NCI-H345 treated with DMSO at 0.1 percent for 48 hours (cell line): ENCODE measurements around the gene APBA2.

Experiments used
- DNase-seq: peaks from one replicate; lab custom pipeline; 2025; ENCODE audit not compliant: unreplicated experiment; lab: John Stamatoyannopoulos, UW

Gene APBA2

DNA sequence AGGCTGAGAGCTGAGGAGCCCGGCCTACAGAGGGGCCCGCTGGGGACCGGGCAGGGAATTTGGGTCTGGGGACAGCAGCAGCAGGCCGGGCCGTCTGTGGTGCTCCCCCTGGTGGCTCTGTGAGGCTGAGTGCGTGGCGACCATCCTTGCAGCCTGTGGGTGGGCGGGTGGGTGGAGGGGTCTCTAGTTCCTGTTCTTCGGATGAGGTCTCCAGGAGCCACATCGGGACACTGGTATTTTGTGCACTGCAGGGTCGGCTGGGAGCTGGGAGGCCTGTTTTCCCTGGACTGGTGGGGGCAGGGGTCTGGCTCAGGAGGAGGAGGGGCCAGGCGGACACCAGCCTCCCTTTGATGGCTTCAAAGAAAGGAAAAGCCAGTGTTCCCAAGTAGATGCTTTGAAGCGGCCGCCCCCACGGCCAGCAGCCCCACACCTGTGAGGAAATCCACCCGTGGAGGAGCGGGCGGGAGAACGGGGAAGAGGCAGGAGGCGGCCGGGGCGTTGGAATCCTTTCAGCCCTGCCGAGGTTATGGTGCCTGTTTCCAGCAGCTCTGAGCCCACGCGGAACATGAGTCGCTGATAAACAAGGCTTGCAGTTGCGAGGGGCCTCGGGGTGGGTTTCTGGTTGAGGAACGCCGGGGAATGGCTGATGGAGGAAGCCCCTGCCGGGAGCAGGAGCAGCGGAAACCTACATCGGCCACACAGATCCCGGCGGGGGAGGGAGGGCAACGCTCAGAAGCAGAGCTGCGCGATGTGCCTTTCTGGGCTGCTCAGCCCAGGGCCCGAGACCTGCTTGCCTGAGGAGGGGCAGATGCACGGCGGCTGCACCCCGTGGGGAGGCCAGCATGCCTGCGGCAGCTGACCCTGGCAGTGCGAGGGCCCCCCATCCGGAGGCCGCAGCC is 229.6 kb downstream of the APBA2 start:
- no peak for DNase-seq

GRCh38 chr15:29116970-29117700 is 231.4 kb downstream of the APBA2 start:
- DNase-seq: no peak

- no peak for DNase-seq
Measured at GRCh38 chr15:29117778-29118177, 232.0 kb downstream of the APBA2 start.

GRCh38 chr15:29119847-29120246 is 234.1 kb downstream of the APBA2 start:
- no peak for DNase-seq

DNA sequence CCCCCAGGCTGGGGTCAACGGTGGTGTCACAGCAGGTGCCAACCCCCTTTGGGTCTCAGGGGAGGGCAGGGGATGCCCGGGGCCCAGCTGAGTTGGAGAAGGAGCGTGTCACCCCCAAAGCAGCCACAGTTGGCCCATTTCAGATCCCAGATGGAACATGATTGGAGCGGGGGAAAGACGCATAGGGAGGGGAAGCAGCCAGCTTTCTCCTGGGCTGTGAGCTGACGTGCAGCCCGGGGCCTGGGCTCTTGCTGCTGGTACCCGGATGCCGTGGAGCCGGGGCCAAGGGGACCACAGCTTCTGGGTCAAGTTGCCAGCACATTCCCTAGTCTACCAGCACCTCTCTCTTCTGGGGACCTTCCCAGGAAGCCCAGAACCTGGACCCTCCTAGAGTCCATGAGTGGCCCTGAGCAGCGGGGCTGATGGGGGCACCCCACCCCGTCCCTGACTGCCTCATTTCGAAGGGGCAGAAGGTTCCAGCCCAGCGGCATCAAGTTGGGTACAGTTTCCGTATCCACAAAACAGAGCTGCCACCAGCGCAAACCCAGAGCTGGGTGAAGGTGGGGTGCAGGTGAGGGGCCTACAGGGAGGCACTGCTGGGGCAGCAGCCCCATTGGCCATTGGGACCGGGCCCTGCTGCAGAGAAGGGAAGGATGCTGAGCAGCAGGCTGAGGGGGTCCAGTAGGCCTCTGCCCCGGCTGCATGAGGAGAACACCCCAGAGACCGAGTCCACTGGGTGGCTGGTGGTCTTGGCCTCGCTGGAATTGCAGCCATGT is 235.0 kb downstream of the APBA2 start:
- no peak for DNase-seq

DNA sequence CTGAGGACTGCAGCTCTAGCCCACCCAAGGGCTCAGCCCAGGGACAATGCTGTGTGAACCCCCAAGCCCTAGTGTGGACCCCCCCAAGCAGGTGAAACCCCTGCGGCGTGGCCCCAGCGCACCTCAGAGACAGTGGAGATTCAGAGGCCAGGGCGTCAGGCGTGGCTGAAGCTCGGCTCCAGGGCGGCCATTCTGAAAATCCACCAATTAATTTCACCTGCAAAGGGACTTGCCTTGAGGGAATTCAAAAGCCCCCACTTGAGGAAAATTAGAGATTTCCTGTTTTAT is 235.5 kb downstream of the APBA2 start:
- no peak for DNase-seq

- DNase-seq: no peak
Measured at GRCh38 chr15:29121907-29122306, 236.1 kb downstream of the APBA2 start.

- no peak for DNase-seq
Measured at GRCh38 chr15:29122506-29122905, 236.7 kb downstream of the APBA2 start.

GRCh38 chr15:29123171-29123570 is 237.4 kb downstream of the APBA2 start:
- DNase-seq: no peak

DNA sequence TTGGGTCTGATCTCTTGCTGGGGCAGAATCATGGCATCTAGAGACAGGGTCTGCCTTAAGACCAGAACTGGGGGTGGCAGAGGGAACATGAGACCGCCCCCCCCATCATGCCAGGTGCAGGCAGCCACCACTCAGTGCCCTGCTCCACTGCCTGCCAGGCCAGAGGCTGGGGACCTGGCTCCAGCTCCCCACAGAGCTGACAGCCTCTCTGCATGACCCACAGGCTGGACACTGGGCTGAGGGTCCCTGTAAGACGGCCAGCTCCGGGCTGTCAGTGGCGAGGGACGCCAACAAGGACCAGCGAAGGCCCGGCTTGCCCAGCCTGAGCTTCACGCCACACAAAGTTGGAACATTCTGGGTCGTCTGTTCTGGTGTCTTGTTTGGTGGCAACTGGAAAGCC is 238.2 kb downstream of the APBA2 start:
- no peak for DNase-seq

DNA sequence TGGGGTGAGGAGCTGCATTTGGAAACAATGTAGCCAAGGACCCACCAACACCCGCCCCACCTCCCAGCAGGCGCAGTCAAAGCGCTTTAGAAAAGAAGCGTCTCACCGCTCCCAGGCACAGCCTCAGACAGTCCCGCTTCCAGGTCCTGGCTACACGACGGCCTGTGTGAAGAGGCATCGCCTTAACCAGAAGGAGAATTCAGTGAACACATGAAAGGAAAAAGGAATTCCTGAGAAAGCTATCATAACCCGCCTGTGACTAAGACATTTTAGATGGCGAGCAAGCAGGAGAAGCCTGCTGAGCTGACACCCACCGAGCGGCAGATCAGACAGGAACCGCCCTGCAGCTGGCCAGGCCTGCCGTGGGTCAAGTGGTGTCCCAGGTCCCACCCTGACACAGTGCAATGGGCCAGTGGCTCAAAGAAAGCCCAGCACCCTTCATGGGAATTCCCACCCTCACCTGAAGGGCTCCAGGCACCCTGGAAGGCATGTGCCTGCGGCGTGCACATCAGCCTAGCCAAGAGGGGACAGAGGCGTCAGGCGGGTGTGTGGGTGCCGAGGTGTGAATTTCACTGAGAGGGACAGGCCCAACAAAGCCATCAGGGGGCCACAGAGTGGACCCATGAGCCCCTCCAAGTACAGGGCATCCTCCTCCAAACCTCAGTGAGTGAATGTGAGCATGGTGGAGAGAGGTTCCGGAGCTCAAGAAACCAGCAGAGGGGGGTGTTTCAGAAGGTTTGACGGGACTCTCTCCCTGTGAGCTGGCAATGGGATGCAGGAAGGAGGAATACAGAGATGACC is 239.0 kb downstream of the APBA2 start:
- no peak for DNase-seq

DNA sequence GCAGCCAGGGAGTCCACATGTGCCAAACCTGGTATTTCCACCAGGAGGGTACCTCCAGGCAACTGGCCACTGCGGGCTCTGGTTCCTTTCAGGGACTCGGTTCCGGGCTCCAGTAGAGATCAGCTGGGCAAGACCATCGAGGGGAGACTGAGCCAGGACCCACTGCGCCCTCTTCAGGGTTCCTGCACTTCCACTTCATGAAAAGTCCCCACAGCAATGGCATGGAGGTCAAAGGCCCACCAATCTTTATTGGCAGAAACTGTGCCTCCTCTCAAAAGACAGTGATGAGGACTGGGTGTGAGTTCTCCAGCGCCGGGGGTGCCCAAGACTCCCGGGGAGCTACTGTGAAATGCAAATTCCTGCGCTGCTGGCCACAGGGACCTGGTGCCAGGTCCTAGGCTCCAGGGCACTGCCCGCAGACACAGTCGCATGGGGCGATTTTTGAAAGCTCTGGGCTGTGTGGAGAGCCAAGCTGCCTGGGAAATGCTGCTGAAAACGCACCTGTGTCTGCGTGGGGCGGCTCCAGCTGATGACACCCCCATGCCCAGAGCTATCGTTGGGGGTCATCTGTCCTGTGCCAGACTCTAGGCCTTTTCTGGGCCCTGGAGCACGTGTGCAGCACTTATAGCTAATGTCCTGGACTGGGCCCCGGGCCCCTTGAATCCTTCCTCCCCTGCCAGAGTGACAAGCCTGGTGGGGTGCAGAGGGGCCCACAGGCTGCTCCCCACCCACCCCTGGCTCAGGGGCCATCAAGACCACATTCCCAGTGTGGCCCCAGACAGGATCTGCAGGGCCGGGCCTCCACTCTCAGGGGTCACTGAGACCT is 239.8 kb downstream of the APBA2 start:
- no peak for DNase-seq

DNA sequence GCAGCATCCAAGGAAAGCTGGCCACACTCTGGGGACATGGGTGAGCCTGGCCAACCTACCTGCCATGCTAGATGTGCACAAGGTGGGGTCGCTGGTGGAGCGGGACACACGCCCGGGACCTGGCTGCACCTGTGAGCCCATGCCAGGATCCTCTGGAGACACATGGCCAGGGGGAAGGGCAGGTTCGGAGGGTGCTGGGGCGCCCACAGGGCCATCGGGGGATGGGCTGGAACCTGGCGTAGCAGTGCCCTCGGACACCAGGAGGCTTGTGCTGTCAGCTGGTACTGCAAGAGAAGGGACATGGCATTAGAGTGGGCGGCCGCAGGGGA is 240.4 kb downstream of the APBA2 start:
- no peak for DNase-seq

- DNase-seq: no peak
Measured at GRCh38 chr15:29126821-29127461, 241.2 kb downstream of the APBA2 start.

GRCh38 chr15:29127506-29128430 is 242.0 kb downstream of the APBA2 start:
- no peak for DNase-seq

GRCh38 chr15:29128671-29129070 is 242.9 kb downstream of the APBA2 start:
- DNase-seq: no peak

DNA sequence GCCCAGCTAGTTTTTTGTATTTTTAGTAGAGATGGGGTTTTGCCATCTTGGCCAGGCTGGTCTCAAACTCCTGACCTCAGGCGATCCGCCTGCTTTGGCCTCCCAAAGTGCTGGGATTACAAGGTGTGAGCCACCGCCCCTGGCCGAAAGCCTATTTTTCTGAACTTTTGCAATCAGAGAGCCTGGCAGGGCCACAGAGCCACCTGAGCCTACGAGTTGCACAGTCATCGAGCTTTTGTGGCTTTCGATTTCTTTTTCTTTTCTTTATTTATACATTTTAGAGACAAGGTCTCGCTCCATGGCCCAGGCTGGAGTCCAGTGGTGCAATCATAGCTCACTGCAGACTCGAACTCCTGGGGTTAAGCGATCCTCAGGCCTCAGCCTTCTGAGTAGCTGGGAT is 243.4 kb downstream of the APBA2 start:
- DNase-seq: no peak

DNA sequence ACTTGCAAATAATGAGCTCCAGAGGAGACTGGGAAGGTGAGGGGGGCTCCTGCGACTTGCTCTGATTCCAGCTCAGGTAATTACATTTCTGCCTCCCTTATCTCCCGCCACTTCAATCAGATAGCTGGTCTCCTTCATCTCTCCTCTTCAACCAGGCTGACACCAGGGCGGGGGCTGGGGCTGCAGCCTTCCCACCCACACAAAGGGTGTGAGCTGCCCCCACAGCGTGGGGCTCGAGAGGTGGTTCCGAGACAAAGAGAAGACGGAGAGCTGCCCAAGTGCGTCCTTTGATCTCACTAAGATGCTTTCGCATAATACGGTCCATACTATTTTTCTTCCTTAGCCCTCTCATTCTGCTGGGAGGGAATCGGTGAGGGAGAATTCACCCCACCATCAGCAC is 244.2 kb downstream of the APBA2 start:
- DNase-seq: no peak

GRCh38 chr15:29130476-29130875 is 244.7 kb downstream of the APBA2 start:
- DNase-seq: no peak
